GM21515 (cell line): ENCODE measurements around the gene HLA-DRA.
A peak's percentile ranks its signal among the peaks of the same experiment; 100 is the strongest.

Experiments
- ATAC-seq: cut with Tn5 transposase; IDR thresholded peaks from one replicate; pipeline ENCODE4 v1.9.1; 2021; ENCODE audit not compliant: unreplicated experiment

The HLA-DRA gene

DNA sequence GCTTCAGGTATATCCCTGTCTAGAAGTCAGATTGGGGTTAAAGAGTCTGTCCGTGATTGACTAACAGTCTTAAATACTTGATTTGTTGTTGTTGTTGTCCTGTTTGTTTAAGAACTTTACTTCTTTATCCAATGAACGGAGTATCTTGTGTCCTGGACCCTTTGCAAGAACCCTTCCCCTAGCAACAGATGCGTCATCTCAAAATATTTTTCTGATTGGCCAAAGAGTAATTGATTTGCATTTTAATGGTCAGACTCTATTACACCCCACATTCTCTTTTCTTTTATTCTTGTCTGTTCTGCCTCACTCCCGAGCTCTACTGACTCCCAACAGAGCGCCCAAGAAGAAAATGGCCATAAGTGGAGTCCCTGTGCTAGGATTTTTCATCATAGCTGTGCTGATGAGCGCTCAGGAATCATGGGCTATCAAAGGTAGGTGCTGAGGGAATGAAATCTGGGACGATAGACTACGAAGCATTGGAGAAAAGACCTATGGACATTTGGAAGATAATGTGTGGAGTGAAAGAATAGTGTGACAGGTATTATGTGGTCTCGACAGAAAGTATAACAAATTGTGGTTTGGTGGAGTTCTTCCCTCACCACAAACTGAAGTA lies at the start of gene HLA-DRA:
TSS of gene HLA-DRA (plus strand) at position 286 of the 613 bp plus-strand sequence. CDS start at position 350, 64 bp downstream.
- peak; percentile 63 for ATAC-seq

DNA sequence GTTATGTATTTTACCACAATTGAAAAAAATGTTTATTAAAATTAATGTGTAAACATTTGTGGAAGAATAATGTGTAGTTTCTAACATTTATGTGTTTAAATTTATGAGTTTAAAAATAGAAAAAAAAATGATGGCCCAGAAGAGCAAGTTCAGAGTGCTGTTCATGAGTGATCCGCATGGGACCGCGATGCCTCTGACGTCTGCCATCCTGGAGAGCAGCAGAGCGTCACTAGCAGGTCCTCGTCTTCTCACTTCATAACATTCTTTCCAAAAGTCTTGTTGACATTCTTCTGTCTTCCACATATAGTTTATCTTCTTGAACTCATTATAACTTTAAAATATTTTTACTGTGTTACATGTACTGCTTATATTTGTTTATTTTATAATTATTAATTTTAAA lies 48.2 kb upstream of the HLA-DRA start:
- ATAC-seq = no peak

DNA sequence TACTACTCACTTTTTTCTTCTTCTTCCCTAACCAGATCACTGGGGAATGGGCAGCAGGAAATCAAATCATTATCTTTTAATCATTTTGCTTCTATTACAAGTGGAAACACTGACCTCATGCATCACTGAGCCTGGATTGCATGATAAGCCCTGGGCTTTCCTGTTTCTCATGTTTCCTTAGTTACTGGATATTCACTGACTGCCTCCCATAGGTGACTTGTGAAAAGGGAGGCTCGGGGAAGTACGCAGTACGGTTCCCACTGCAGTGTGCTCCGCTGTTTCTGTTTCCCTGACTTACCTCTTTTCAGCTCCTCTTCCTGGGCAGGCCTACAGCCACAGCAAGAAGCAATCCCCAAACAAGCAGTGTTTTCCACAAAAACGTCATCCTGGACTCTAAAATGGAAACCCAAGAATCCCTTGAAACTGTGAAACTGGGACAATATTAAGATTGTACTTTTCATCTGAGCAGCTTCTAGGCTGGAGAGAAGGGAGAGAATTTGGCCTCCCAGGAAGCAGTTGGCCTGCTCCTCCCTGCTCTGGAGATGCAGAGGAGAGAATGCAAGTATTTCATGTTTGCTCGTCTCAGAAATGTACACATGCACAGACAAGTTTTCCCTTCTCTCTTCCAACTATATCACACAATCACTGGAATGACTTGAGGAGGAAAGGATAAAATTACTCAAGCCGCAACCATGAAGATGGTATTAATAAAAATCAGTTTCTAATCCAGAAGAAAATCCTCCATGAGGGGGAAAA lies 45.8 kb upstream of the HLA-DRA start:
- ATAC-seq = no peak

DNA sequence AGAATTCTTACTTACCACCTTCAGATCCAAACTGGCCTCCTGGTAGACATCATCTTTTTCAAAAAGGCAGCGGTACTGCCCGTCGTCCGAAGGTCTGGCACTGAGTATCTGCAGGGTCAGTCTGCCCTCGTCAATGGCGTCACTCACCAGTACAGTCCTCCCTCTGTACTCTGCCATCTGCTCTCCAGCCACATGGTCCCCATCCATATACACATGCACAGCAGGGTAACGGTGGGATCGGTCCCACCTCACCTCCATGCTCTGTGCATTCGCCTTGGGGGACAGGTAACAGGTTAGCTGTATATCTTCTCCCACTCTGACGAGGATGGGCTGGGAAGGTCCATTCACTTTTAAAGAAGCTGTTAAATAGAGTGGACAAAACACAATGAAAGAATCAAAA lies 43.7 kb upstream of the HLA-DRA start:
- ATAC-seq = no peak

DNA sequence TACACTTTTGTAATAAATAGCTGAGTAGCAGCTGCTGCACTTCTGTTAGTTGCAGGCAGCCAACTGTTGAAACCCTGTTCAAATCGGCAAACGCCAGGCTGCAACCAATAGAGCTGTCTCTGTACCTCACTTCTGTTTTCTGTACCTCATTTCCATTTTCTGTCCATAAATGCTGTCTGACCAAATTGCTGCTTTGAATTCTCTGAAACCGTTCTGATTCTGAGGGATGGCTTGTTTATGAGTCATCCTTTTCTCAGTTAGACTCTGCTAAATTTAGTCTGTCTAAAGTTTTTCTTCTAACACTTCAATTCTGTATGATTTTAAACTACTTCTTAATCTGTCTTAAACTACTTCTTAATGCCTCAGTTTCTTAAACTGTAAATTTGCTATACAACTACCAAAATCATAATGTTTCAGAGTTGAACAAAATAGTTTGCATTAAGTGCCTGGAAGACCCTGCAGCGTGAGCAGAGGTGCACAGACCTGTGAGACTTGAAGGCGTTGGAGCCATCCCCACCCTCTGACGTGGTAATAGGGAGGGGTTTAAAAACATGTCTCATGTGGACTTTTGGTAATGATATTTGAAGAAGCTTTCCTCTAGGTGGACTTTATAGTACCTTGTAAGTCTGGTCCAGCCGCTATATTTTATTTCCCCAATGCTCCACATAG lies 42.3 kb upstream of the HLA-DRA start:
- no peak for ATAC-seq

DNA sequence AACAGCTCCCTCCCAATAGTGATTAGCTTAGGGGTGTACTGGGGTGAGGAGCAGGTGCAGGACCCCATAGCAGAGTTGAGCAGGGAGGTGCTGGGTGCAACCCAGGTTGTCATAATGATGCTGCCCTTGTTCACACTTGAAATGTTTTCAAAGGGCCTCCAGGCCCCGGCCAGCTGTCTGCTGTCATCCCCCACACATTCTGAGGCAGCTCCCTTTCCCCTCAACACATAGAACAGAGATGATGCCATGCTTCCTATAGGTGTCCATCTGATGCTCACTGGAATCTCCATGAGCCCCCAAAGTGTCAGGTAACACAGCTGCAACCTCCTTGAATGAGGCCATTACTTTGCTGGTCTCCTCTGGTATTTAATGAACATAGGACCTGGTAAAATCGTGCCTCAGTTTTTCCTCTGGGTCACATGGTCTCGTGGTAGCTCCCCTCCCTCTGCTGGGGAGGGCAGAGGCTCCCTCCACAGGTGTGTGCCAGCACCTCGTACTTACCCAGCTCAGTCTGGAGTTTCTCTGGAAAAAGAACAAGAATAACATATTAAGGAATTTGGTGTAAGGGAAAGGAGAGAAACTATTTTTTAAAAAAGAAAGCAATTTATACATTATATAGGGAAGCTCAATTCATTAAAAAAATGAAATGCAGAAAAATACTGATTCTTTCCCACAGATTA lies 38.3 kb upstream of the HLA-DRA start:
- no peak for ATAC-seq

DNA sequence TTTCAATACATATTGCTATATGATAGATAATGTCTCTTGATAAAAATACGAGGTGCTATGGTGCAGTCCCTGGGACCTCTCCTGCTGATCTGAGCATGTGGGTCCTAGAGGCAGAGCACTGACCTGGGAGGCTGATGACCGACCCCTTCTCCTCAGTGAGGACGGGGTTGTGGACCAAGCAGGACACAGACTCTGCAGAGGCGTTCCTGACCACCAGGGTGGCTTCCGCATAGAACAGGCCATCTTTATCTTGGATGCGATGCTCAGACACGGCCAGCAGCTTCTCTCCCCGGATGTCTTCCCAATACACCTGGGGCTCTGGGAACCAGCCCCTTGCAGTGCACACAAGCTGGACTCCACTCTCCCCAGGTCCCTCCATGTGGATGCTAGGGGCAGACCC lies 36.9 kb upstream of the HLA-DRA start:
- ATAC-seq = no peak

DNA sequence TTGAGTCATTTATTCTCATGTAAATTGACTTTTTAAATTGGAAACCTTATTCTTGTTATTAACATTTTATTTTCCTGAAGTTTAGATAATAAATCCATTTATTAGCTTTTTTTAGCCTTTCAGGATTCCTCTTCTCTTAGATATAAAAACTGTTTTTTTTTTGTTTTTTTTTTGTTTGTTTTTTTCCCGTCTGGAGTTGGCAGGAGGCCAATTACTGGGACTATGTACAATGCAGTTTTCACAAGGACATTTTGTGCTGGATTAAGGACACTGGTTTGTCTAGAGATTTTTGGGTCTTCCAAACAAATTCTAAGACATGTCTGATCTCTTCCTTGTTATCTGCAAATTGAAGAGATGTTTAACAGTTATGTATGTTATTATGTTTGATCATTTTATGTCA lies 34.0 kb upstream of the HLA-DRA start:
- no peak for ATAC-seq

DNA sequence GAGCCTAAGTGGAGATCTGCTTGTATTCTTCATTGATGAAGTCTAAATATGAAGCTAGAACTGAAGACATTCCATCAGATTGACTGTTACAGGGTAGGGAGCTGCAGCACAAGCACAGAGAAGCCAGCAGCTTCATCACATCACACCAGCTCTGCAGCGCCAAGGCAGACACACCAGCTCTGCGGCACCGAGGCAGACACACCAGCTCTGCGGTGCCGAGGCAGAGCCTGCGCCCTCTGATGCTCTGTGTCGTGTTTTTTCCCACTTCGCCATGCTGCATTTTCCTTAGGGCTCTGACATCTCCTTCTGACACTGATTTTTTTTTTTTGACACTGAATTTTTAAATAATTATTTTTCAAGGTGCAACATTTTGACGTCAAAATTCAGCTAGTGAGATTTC lies 33.5 kb upstream of the HLA-DRA start:
- ATAC-seq = no peak

DNA sequence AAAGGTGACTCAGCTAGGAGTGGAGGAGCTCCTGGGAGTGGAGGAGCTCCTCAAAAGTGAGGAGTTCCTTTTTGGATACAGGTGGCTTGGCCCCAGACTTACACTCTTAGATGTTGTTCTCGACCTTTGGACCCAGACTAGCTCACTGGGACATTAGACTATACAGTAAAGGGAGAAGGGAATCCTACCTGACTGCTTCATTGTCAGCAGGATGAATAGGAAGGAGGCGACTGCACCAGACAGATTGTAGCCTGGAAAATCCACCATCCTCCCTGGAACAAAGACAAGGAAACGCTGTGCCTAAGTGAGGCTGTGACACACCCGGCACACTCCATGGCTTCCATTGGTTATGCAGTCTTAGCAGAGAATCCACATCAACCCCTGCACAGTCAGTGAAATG lies 32.8 kb upstream of the HLA-DRA start, which contains the start of gene BTNL2:
TSS of gene BTNL2 (minus strand) at position 325 of the 400 bp plus-strand sequence. CDS start at position 267, 58 bp downstream.
- ATAC-seq = no peak

DNA sequence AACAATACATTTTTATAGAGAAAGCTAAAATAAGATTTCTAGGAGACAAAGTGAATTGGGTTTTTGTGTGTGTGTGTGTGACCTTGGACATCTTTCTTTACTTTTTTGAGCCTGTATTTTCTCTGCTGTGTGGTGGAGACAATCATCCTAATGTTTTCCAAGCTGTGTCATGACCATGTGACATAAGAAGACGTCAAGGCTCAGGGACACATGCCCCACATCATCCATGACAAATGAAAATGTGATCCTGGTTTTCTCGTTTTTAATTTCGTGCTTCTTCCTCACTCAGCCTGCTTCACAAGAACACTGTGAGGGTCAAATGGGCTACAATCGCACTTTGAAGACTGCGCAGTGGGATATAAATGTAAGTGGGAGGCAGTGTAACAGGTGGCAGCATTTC lies 28.8 kb upstream of the HLA-DRA start:
- ATAC-seq = no peak

DNA sequence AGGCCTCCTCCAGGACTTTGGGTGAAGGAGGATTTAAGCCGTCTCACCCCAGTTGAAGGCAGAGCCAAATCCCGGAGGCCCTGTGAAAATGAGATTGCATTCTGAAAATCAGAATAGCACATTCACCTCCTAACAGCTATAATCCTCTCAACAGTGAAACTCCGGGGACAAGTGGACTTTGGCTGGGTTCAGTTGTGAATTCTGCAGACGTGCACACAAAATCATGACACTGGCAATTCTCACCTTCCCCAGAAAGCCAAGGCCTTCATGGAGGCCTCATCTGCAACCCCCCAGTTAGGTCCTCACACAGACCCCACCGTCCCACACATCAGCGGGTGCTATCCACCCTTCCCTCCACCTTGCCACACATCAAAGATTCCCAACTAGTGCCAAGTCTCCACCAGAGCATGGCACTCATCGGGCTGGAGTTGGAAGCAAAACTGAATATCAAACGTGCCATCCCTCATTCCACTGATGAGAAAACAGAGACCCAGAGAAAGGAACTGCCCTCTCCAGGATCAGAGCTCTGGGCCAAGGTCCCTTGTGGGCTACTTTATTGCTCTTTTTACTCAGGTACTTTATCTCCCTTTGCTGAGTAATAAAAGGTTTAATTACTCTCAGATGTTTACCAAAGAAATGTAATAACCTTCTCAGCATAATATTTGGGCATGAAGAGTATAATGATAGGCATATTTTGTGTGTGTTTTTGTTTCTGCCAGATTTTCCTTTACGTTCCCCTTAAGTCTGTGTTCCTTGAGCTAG lies 27.9 kb upstream of the HLA-DRA start:
- ATAC-seq = no peak

DNA sequence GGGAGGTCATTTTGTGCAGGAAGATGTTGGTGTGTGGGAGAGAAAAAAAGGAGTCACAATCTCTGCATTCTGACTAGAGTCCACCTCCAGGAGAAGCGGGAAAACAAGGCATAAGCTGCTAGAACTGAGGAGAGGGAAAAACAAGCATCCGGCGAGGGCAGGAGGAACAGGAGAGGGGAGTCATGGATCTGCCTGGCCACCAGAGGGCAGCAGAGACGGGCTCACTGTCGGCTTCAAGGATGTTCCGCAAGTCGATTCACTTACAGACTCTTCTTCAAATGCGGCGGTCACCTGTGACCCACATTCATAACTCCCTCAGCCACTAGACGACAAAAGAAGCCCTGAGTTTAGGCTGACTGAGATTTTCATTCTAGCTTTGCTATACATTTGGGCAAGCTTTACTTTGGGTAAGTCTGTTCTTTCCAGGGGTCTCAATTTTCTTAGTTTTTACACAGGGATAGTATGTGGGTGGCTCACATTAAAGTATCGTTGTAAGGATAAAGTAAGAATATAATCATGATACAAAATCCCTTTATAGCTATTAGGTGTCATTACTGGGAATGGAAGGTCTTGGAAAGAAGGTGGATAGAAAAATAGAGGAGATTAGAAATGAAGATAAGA lies 26.1 kb upstream of the HLA-DRA start:
- ATAC-seq = no peak

DNA sequence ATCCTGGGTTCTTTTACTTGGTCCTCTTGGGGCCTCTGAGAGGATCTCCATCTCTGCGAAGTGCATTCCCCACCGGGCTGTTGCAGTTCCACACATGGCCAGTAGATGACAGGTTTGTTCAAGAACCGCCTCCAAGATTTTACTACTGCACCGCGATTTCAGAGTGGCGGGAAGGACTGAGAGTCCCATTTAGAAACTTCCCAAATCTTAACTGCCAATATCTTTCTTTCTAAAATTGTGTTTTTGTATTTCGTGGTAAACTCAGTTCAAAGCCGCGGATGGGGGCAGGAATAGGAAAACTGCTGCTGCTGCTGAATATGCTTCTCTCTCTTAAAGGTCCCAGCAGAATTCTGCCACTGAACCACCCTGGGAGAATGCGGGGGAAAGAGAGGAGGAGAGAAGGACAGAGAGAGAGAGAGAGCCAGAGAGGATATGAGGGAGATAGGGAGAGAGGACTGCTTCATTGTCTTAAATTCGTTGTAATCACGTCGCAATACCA lies 24.1 kb upstream of the HLA-DRA start:
- no peak for ATAC-seq

DNA sequence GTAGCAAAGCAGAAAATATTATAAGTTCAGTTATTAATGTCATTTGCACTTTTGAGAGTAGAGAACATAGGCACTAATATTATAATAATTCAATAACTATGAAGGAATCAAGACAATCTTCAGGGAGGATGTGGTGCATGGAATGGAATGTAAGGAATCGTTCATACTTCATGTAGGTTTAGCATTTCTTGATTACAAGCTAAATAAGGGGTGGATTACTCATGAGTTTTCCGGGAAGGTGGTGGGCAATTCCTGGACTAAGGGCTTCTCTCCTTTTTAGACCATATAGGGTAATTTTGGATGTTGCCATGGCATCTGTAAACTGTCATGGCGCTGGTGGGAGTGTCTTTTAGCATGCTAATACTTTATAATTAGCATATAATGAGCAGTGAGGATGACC lies 23.7 kb upstream of the HLA-DRA start:
- ATAC-seq = no peak

DNA sequence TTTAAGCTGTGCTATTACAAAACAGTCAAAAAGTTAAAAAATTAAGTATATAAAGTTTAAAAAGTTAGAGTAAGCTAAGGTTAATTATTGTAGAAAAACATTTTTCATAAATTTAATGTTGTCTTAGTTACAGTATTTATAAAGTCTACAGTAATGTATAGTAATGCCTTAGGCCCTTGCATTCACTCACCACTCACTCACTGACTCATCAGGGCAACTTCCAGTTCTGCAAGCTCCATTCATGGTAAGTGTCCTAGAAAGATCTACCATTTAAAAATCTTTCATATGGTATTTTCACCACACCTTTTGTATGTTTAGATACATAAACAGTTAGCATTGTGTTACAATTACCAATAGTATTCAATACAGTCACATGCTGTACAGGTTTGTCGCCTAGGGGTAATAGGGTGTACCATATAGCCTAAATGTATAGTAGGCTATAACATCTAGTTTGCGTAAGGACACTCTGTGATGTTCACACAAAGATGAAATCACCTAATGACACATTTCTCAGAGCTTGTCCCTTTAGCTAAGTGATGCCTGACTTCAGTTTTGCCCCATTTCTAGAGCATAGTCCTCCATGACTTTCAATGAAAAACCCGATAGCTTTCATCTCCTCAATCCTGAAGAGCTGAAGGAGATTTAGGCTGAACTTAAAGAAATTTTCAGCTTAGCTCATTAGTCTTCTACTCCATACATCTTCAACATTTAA lies 14.9 kb upstream of the HLA-DRA start:
- ATAC-seq = no peak

DNA sequence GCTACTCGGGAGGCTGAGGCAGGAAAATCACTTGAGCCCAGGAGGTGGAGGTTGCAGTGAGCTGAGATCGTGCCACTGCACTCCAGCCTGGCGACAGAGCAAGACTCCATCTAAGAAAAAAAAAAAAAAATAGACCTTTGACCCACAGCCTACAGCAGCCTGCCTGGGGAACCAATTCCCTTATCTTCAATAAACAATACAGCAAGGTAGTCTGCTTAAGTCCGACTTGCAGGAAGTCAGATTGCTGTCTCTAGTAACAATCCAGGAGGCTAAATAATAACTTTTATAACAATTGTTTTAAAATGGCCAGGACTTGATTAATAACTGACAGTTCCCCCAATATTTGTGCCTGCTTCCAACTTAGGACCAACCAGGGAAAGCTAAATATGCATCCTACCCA lies 13.3 kb upstream of the HLA-DRA start:
- no peak for ATAC-seq

DNA sequence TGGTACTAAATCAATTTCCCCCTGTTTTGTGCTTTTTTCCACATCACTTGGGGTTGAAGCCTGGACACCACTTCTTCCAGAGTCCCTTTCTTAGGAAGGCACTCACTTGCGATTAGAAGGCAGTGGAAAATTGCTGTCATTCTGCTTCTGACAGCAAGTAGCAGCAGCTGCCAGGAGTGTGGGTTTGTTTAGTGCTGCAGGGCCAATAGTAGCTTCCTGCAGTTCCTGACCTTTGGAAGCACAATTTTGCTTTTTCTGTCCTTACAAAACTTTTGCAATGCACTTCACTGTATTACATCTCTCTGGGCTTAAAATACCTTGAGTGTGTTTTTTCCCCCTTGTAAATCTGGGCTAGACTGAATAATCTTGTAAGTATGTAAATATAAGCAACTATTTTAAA lies 12.5 kb upstream of the HLA-DRA start:
- ATAC-seq = no peak

DNA sequence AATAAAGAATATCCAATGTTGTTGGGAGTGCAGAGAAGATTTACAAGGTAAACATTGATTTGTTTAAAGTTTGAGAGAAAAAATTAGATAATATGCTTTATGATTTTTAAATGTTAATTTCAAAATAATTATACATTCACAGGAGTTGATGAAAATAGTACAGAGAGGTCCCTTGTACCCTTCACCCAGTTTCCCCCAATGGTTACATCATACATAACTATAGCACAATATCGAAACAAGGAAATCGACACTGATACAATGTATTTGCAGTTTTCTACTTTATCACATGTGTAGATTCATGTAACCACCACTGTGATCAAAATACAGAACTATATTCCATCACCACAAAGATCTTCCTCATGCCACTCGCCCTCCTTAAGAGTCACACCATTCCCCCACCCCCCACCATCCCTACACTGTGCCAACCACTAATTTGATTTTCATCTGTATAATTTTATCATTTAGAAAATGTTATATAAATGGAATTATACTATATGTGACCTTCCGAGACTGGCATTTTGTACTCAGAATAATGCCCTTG lies 11.7 kb upstream of the HLA-DRA start:
- ATAC-seq = no peak
